OCI-LY1 (cell line): ENCODE data around the gene ST6GALNAC5.

Experiments used
- H2AFZ ChIP-seq: fragments of 200-600 bp; sonication (generic), shearing (Covaris generic); 2 replicates; pipeline ENCODE4 v1.6.0; 2014; ENCODE audit warnings: antibody characterized with exemption, mild to moderate bottlenecking, low read length
- H3F3A ChIP-seq: fragments of 200-600 bp; sonication (generic), shearing (Covaris generic); 2 replicates; pipeline ENCODE4 v1.6.0; 2014; ENCODE audit warnings: mild to moderate bottlenecking, antibody characterized with exemption, low read length, moderate library complexity; ENCODE audit not compliant: insufficient read depth
- H3K27ac ChIP-seq: fragments of 200-600 bp; sonication (generic); 2 replicates; pipeline ENCODE4 v1.5.1; 2014; ENCODE audit warnings: low read length, mixed run types, mild to moderate bottlenecking, low read depth; ENCODE audit not compliant: poor library complexity, severe bottlenecking
- H3K27me3 ChIP-seq: fragments of 200-600 bp; sonication (generic); 2 replicates; pipeline ENCODE4 v1.6.0; 2014; ENCODE audit warnings: antibody characterized with exemption, mild to moderate bottlenecking, low read length, moderate library complexity; ENCODE audit not compliant: insufficient read depth
- H3K36me3 ChIP-seq: fragments of 200-600 bp; sonication (generic); 2 replicates; pipeline ENCODE4 v1.6.1; 2014; ENCODE audit warnings: mild to moderate bottlenecking, antibody characterized with exemption, low read length, moderate library complexity, mixed read lengths; ENCODE audit not compliant: insufficient read depth
- H3K4me1 ChIP-seq: fragments of 200-600 bp; sonication (generic); 2 replicates; pipeline ENCODE4 v1.5.1; 2014; ENCODE audit warnings: mild to moderate bottlenecking, low read length, moderate library complexity; ENCODE audit not compliant: insufficient read depth, severe bottlenecking
- H3K4me2 ChIP-seq: fragments of 200-600 bp; sonication (generic), shearing (Covaris generic); 2 replicates; pipeline ENCODE4 v1.6.1; 2014; ENCODE audit warnings: low read length
- H3K4me3 ChIP-seq: fragments of 200-600 bp; sonication (generic); 2 replicates; pipeline ENCODE4 v1.5.1; 2014; ENCODE audit warnings: low read length, low read depth, mild to moderate bottlenecking, mixed read lengths; ENCODE audit not compliant: poor library complexity, severe bottlenecking
- H3K79me2 ChIP-seq: fragments of 200-600 bp; shearing (Covaris generic); 2 replicates; pipeline ENCODE4 v1.6.1; 2016; ENCODE audit warnings: mixed run types, low read length, mixed read lengths; ENCODE audit not compliant: insufficient read depth
- H3K9ac ChIP-seq: fragments of 200-600 bp; sonication (generic), shearing (Covaris generic); 2 replicates; pipeline ENCODE4 v1.6.1; 2014; ENCODE audit warnings: mild to moderate bottlenecking, low read length, mixed read lengths
- H3K9me2 ChIP-seq: fragments of 200-600 bp; sonication (generic), shearing (Covaris generic); 2 replicates; pipeline ENCODE4 v1.6.1; 2014; ENCODE audit warnings: low read depth, mild to moderate bottlenecking, low read length, mixed read lengths
- H3K9me3 ChIP-seq: fragments of 200-600 bp; shearing (Covaris generic); 2 replicates; pipeline ENCODE4 v1.6.1; 2014; ENCODE audit warnings: low read length, mixed read lengths
- H4K20me1 ChIP-seq: fragments of 200-600 bp; sonication (generic), shearing (Covaris generic); 2 replicates; pipeline ENCODE4 v1.6.0; 2016; ENCODE audit warnings: mild to moderate bottlenecking, low read length; ENCODE audit not compliant: insufficient read depth
- CTCF ChIP-seq: fragments of 200-600 bp; sonication (generic), shearing (Covaris generic); IDR thresholded peaks from 2 replicates; pipeline ENCODE4 v1.5.1; 2017; ENCODE audit warnings: mild to moderate bottlenecking, antibody characterized with exemption, low read length, moderate library complexity, mixed read lengths
- EZH2 ChIP-seq: fragments of 200-600 bp; sonication (generic), shearing (Covaris generic); IDR thresholded peaks from 2 replicates; pipeline ENCODE4 v1.8.0; 2017; ENCODE audit warnings: borderline replicate concordance, mixed run types, mild to moderate bottlenecking, antibody characterized with exemption, low read length, moderate library complexity, mixed read lengths

The ST6GALNAC5 gene

GRCh38 chr1:77038000-77038399 lies 170.7 kb downstream of the ST6GALNAC5 start:
- Histone ChIP-seq H3K27ac (no peak overlapping the region), H3K79me2 (no peaks in the 10 kb centered on the region), H3K9me3 (no peaks in the 10 kb centered on the region), H2AFZ (no peak overlapping the region), H3K27me3 (no peaks in the 10 kb centered on the region), H3K9ac (no peak overlapping the region), H3F3A (no peaks in the 10 kb centered on the region), H3K4me2 (no peak overlapping the region), H4K20me1 (no peaks in the 10 kb centered on the region), H3K4me1 (no peaks in the 10 kb centered on the region), H3K9me2 (no peaks in the 10 kb centered on the region), H3K4me3 (no peak overlapping the region), H3K36me3 (no peaks in the 10 kb centered on the region)
- no peak for TF ChIP-seq CTCF
- no peak for TF ChIP-seq EZH2

DNA sequence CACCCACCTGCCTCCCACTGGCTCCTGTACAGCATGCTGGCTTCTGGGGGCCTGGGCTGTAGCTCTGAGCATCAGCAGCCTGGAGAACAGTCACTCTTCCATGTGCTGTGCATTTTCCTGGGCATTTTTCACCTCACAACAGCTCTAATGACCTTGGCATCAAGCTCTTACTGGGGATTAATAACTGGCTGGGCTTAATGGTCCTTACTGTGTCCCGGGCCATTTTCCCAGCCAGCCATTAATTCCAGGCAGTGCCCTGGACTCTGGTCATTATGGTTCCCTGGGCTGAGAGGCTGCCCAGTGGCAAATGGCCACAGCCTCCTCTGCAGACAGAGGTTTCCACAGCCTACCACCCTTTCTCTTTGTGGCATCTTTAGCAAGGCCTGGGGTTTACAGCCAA lies 171.8 kb downstream of the ST6GALNAC5 start:
- Histone ChIP-seq H3K9me2 (no peaks in the 10 kb centered on the region), H3K4me2 (no peak overlapping the region), H3K27me3 (no peaks in the 10 kb centered on the region), H3K9ac (no peak overlapping the region), H2AFZ (no peak overlapping the region), H3K9me3 (no peaks in the 10 kb centered on the region), H3K4me3 (no peak overlapping the region), H3K36me3 (no peaks in the 10 kb centered on the region), H3K27ac (no peak overlapping the region), H3K4me1 (no peaks in the 10 kb centered on the region), H3K79me2 (no peaks in the 10 kb centered on the region), H4K20me1 (no peaks in the 10 kb centered on the region), H3F3A (no peaks in the 10 kb centered on the region)
- TF ChIP-seq CTCF (no peak), EZH2 (no peak)

DNA sequence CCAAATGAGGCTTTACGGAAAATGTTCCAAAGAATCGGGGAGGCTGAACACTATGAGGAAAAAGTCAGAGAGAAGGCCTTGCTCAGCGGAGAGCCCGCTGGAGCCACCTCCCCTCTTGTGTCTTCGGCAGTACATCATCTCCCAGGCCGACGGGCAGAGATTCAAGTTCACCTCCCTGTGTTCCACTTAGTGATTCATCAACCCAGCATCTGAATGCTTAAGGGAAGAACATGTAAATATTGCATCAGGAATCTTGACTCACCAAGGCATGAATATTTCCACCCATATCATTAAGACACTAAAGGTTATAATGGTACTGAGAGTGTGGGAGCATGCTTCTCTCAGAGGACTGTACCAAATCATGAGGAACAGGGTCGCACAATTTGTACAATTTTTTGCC lies 172.5 kb downstream of the ST6GALNAC5 start:
- Histone ChIP-seq H3K4me3 (no peak overlapping the region), H3K27ac (no peak overlapping the region), H3K4me2 (no peak overlapping the region), H3K9ac (no peak overlapping the region), H3K27me3 (no peaks in the 10 kb centered on the region), H3F3A (no peaks in the 10 kb centered on the region), H3K9me3 (no peaks in the 10 kb centered on the region), H3K36me3 (no peaks in the 10 kb centered on the region), H3K79me2 (no peaks in the 10 kb centered on the region), H2AFZ (no peak overlapping the region), H3K4me1 (no peaks in the 10 kb centered on the region), H4K20me1 (no peaks in the 10 kb centered on the region), H3K9me2 (no peaks in the 10 kb centered on the region)
- TF ChIP-seq CTCF (no peak), EZH2 (no peak)
